HG03342 (cell line): ENCODE data around the gene FRMPD2.
"Not testable (repeated sequence)": the region's sequence is repeated elsewhere in the genome, so short reads cannot be mapped to it uniquely, and the experiment has no call there.

ENCODE experiments used
- ATAC-seq: cut with Tn5 transposase; IDR thresholded peaks from one replicate; pipeline ENCODE4 v1.9.1; 2021; ENCODE audit warnings: mild to moderate bottlenecking, moderate library complexity; ENCODE audit not compliant: unreplicated experiment

FRMPD2 gene

DNA sequence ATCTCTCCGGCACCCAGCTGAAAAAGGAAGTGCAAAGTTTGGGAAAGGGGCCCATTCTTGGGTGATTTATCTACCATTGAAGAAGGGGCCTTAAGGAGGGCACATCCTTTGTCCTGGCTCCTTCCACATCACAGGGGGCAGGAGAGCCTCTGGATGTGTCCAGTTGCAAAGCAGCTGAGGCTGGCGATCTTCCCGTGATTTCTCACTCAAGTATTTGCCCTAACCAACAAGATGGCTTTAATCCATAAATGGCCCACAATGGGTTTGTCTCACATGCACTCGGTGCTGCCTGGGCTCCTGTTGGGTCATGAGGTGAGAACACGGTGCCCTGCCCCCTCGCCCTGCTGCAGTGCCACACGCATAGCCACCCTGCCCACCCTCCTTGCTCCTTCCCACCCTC lies 14.2 kb upstream of the FRMPD2 start:
- no peak for ATAC-seq

DNA sequence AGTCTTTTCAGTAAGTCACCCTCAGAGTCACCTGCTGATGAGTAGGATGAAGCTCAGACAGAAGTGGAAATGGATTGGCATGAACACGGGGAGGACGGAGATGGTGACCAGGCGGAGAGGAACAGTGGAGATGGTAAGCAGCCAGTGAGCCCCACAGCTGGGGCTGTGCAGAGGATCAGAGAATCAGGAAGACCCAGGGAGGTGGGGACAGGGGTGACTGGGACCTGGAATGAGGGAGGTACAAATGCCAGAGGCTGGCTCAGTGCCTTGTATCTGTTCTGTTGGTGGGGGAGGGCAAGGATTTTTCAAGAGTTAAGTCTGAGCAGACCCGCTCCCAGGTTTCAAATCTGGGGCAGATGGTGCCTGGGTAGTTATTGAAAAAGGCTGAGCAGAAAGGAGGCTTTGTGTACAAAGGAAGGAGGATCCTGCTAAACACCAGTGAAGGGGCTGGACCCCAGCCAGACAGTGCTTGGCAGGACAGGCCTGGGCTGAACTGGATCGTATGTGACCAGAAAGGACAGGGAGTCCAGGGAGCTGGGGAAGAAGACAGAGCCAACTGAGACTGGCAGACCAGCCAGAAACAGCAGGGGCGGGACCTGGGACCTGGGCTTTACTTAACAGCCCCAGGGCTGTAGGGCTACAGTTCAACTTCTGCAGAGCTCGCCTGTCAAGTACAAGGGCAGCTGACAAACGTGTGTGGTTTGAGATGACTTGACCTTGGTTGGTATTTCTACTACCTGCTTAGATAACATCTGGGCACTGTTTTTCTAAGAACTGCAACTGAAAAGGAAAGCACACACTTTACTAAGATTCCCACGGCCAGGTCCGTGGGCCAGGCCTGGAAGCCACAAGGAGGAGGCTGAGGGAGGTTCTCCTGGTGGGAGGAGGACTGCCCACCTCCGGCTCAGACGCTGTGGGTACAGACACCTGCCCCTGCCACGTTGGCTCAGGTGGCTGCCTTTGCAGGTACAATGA lies 13.2 kb upstream of the FRMPD2 start:
- no peak for ATAC-seq

DNA sequence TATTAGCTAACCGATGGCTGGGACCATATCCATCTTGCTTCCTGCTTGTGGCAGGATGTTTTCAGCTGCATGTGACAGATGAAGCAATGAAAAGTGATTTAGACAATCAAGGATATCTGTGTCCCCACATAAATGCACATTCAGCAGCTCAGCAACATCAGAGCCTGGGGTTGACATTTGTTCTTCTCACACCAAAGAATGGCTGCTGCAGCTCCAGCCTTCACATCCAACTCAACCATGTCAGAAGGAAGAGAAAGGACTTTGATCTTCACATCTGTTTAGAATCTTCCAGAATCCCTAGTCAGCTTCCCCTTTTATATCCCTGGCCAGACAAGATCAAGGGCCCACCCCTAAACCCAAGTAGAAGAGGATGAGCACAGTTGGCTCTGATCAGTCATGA lies 11.9 kb upstream of the FRMPD2 start:
- no peak for ATAC-seq

DNA sequence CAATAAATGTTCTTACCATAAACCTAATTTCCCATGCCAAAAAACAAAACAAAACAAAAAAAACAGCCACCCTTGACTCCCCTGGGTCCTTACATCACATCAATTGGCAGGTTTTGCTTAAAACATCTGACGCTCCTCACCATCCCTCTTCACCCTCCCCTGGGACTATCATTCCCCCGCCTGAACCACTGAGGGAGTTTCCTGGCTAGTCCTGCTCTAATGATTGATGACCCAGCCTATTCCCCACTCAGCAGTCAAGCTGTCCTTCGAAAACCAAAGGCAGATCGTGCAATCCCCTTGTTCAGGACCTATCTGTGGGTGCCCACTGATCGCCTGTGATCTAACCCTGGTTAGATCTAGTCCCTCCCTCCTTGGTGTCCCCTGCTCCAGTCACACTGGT lies 11.2 kb upstream of the FRMPD2 start:
- no peak for ATAC-seq

DNA sequence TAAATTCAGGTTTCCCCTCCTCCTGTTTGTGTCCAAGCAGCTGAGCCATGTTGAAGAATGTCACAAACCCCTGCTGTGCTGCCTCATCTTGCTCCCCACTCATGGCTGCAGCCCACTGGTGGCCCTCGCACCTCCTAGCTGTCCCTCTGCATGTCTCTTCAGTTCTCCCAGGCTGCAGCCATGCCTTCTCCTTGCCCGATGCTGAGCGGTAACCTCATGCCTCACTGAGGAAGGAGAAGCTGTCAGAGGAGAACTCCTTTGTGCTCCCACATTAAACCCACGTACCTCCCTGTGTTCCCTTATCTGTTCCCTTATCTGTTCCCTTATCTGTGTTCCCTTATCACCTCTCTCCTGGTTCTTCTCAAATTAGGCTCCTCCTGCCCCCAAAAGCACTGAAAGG lies 10.3 kb upstream of the FRMPD2 start:
- no peak for ATAC-seq

DNA sequence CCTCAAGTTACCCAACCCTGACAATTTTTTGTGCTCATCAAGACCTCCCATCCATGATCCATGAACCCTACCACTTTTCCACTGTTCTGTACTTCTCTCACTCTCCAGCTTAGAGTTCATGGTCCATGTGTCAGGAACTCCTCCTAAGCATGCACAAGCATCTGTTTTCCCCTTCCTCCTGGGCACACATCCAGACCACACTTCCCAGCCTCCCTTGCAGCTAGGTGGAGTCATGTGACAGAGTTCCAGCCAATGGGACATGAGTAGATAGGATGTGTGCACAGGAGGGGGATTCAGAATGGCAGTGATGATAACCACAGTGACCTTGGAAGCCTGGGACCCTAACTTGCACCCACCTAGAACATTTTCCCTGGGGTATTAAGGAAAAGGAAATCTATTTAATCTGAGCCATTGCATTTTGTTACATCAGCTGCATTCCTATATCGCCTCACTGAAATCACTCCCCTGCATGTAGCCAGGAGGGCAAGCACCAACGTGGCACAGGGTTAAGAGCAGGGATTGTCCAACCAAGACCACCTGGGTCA lies 9.6 kb upstream of the FRMPD2 start:
- no peak for ATAC-seq

DNA sequence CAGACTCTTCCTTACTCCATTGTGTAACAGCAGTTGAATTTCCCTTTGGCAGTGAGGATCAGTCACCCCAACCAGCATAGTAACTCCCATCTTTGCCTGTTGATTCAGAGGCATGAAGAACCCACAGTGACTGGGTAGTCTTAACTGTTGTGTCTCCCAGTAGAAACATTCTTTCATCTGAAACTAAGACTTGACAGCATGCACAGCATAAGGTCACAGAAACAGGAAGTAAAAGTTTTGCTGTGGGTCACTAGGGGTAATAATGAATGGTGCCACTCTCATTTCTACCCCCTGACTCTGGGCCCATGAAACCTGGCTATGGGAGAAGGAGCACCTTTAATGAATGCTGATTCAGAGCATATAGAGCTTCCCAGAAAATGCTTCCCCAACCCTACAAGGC lies 8.3 kb upstream of the FRMPD2 start:
- peak; percentile 65 for ATAC-seq

DNA sequence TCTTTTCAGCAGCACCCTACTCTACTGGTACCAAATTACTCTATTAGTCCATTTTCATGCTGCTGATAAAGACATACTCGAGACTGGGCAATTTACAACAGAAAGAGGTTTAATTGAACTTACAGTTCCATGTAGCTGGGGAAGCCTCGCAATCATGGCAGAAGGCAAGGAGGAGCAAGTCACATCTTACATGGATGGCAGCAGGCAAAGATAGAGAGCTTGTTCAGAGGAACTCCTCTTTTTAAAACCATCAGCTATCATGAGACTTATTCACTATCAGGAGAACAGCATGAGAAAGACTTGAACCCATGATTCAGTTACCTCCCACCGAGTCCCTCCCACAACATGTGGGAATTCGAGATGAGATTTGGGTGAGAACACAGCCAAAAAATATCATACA lies 7.2 kb upstream of the FRMPD2 start:
- not testable (repeated sequence) for ATAC-seq

DNA sequence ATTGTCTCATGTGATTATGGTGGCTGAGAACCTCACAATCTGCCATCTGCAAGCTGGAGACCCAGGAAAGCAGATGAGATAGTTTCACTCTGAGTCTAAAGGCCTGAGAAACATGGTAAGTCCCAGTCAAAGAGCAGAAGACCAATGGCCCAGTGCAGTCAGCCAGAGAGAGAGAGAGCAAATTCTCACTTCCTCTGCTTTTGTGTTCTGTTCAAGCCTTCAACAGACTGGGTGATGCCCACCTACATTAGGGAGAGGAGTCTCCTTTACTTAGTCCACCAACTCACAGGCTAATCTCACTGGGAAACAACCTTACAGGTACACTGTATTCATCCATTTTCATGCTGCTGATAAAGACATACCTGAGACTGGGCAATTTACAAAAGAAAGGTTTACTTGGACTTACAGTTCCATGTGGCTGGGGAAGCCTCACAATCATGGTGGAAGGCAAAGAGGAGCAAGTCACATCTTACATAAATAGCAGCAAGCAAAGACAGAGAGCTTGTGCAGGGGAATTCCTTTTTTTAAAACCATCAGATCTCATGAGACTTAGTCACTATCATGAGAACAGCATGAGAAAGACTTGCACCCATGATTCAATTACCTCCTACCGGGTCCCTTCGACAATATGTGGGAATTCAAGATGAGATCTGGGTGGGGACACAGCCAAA lies 4.7 kb upstream of the FRMPD2 start:
- ATAC-seq, result peak; percentile 82

DNA sequence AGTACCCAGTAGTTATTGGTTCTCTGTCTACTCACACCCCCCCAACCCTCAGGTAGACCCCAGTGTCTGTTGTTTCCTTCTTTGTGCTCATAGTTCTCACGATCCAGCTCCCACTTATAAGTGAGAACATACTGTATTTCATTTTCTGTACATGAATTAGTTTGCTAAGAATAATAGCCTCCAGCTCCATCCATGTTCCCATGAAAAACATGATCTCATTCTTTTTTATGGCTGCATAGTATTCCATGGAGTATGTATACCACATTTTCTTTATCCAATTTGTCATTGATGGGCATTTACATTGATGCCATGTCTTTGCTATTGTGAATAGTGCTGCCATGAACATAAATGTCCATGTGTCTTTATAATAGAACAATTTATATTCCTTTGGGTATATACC lies 2.6 kb upstream of the FRMPD2 start:
- no peak for ATAC-seq

DNA sequence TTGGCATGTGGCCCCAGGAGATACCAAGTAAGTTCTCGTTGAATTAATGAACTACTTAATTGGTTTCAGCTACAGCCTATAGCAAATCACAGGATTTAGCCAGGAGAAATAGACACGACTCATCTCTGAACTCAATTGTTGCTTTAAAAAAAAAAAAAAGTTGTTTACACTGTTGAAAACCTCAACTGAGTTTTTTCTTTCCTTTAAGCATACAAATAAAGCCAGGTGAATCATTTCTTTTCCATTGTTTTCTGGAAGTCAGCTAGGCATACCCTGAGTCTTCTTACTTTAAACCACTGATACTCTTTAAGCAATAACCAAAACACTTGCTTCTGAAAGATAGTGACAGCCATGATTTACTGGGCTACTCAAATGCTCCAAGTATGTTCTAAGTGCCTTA lies 755 bp downstream of the FRMPD2 start:
- no peak for ATAC-seq

DNA sequence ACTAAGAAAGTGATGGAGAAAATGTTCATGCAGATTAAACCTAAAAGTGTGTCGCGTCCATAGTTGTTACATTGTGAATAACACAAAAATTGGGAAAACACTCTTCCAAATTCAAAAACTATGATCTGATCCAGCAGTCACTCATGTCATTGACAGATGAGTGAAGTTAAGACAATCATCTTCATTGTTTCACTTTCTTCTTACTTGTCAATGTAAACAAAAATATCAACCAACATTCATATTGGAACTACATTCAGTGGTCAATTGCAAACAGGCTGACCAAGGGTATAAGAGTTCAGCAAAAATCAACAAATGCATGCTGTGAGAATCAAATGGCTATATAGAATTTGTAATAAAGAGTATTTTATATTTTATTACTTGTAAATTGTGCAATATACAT lies 1.8 kb downstream of the FRMPD2 start:
- no peak for ATAC-seq

DNA sequence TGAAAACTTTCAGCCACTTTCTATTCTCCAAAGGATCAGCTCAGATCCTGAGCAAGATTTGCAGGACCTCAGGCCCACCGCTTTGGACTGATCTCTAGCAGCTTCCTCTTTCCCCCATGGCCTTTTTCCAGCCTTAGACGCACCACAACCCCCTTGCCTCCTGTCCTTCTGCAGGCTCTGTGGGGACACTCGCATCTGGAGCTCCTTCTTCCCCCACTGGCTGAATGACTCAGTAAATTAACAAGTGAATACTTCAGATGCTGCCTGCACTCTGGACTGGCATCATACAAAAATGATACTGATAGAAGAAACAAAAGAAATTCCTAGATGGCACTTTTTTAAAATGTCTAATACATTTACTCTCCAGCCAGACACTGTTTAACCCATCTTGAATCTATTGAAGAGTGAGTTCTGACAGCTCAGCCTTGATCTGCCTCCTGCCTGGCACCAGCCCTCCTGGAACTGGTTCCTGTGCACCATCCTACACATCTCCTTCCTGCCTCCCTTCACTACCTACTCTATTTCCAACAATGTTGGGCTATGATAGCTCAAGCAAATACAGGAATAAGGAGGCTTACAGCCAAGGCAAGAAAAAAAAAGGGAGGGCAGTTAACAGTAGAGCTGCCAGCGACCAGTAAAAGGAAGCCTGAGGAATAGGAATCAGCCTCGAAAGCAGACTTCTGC lies 3.3 kb downstream of the FRMPD2 start:
- no peak for ATAC-seq

DNA sequence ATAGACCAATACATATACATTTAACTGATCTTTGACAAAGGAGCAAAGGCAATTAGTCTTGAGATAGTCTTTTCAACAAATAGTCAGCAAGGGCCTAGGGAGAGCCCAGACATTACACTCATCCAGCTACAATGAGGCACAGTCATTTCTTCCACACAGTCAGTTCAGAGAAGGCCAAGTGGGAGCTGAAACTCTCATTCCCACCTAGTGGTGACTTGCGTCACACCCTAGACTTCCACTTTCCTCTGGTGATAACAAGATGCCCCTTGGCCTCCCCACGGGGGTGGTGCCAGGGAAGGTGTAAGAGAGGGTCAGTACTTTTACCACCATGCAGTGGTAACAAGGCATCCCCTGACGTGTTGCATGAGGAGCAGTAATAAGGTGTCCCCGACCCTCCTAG lies 8.0 kb downstream of the FRMPD2 start:
- no peak for ATAC-seq

DNA sequence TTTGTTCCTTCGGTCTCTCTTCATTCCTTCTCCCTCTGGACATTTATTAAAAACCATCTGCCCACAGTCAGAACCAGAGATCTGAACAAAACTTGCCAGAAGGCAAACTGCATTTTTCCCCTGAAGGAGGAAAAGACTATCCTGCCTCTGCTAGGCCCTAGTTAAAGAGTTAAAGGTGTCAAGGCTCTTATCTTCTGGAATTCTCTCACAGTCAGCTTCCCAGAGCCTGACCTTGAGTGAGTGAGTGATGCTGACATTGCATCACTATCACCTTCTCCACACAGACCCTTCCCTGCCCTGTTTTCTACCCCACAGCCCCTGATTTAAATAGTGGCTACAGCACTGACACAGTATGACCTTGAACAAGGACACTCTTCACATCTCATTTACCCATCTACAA lies 16.4 kb downstream of the FRMPD2 start:
- no peak for ATAC-seq

DNA sequence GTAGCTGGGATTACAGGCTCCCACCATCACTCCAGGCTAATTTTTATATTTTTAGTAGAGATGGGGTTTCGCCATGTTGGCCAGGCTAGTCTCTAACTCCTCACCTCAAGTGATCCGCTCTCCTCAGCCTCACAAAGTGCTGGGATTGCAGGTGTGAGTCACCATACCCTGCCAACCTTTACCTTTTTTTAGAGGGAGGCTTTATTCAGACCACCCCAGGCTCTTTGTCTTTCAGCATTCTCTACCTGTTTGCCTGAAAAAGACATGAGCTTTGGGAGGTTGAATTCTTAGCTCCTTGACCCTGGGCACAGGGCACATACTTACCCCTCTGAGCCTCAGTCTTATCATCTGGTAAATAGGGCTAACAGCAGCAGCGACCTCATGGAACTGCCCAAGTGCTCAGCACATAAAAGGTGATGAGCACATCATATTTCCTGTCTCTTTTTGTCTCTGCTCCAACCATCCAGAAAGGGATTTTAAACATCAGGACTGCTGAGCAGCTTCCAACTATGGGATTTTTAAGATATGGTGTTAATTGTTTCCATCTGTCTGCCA lies 17.0 kb downstream of the FRMPD2 start:
- ATAC-seq, result no peak

DNA sequence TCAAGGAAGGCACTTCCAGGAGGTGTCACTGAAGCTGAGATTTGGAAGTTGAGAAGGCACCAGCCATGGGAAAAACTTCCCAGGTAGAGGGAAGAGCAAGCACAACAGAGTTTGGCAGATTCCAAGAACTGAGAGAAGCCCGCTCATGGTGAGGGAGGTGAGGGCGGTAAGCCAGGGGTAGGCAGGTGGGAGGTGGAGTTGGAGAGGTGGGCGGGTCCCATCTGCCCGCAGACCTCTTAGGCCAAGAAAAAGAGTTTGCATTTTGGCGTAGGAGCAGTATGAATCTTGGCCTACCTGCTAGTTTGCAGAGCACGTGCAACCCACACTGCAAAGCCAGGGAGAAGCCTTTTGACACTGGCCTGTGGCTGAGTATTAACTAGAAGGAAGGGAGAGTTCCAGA lies 18.8 kb downstream of the FRMPD2 start:
- ATAC-seq, result no peak

DNA sequence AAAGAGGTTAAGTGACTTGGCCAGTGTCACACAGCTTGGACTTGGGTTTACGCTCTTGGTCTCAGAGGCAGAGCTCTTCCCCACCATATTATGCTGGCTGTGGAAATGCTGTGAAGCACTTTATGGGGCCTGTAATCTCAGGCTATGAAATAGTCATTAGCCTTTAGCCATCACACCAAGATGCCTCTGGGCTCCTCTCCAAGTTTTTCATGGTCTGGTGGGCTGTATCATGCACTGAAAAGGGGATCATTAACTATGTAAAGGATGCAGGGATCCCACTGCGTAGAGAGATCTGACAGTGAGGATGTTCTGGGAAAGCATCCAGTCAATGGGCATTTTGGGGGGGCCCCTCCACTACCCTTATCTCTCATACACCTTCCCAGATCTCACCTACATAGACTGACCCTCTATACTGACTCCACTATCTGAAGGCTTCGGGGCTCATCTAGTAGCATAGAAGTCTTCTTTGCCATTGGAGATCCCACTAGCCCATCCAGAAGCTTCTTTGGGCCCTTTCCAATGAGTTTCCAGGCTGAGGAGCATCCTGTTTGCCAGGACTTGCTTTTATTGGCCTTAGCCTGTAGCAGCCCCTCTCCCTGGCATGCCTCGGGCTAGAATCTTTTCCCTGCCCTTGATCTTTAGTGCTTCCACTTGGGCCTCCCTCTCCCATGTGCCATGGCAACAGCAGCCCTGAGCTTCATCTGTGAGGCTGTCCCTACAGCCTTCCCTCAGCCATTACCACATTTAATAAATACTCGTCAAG lies 19.6 kb downstream of the FRMPD2 start:
- ATAC-seq, result no peak

DNA sequence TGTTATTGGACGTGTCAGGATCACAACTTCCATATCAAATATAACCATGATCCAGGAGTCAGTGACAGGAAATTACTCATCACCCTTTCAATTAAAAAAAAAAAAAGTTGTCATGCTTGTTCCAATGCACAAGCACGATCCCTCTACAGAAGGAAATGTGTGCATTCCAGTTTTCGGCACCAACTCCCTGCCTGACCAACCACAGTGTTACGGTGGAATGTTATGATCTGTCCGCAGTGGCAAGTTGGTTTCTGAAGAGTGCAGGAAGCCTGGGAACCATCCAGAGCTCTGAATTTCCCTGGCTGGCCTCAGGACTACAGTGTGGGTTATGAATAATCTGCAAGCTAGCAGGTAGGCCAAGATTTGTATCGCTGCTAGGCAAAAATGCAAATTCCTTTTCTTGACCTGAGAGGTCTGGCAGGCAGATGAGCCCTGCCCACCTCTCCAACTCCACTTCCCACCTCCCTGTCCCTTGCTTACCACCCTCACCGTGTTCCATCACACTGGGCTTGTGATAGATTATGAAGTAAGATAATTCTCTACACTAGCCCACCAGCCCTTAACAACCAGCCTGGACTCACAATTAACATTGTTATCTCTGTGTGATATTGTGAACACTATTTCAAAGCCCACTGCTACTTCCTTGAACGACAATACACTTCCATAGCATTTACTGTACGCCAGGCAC lies 20.4 kb downstream of the FRMPD2 start:
- ATAC-seq, result no peak

DNA sequence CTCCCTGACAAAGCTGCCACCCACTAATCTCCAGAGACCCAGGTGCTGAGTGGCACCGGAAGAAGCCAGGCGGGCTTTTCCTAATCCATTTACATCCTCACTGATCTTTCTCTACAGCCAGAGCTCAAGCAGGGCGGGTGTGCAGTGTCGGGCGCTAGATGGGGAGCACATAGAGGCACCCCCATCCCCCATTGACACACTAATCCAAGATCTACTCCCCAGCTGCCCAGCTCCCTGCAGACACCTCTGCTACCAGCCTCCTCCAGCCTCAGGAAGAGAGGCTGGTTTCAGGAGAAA lies 22.2 kb downstream of the FRMPD2 start:
- no peak for ATAC-seq
